Body of pancreas (tissue), 4 donors: Measurements from ENCODE around the gene TMEM270. TPM values are rescaled to one million over a fixed set of nuclear protein-coding genes. Genes with fewer than 3 reads are reported as not detected.

Experiments
- ATAC-seq: fragments of 150-250 bp; one replicate; pipeline ENCODE4 v1.9.1; 2016
- DNase-seq, 4 donors: peaks; one replicate each; pipeline ENCODE4 v3.0.0-alpha.2; 2019
- H3K27ac ChIP-seq, 4 donors: fragments of 200-600 bp; sonication (generic); 1 replicate in 3 of 4; 2 replicates in 1 of 4; pipeline versions ENCODE4 v1.5.1 to v1.6.1; 2016 to 2019; ENCODE audit warnings: mild to moderate bottlenecking in 1 of 4, mixed read lengths in 1 of 4, moderate library complexity in 1 of 4
- H3K27me3 ChIP-seq, 2 donors: fragments of 200-600 bp; sonication (generic); one replicate each; pipeline ENCODE4 v1.6.0; 2016; ENCODE audit warnings: mild to moderate bottlenecking in 1 of 2
- H3K36me3 ChIP-seq, 2 donors: fragments of 200-600 bp; sonication (generic); replicated peaks in 1 of 2; 2 replicates each; pipeline ENCODE4 v1.5.1; 2016; ENCODE audit warnings: low read depth in 2 of 2; ENCODE audit not compliant: insufficient read depth in 1 of 2
- H3K4me1 ChIP-seq: fragments of 200-600 bp; sonication (generic); one replicate; pipeline ENCODE4 v1.6.0; 2016
- H3K4me3 ChIP-seq, 2 donors: fragments of 200-600 bp; sonication (generic); 1 replicate in 1 of 2; 2 replicates in 1 of 2; pipeline ENCODE4 v1.5.1; 2016 to 2019
- H3K9me3 ChIP-seq, 3 donors: fragments of 200-600 bp; sonication (generic); 1 replicate in 2 of 3; 2 replicates in 1 of 3; pipeline ENCODE4 v1.5.1; 2016
- POLR2A ChIP-seq, 3 donors: fragments of 450-650 bp; IDR thresholded peaks; one replicate each; pipeline ENCODE4 v1.6.1; 2016; ENCODE audit warnings: antibody characterized with exemption in 3 of 3, mild to moderate bottlenecking in 2 of 3
- WGBS, 2 donors: methylation state at CpG; one replicate each; pipeline ENCODE4 v1.1.5; 2017; 5-methylcytosine and 5-hydroxymethylcytosine counted together
- intact Hi-C: fragments of 100-400 bp; cut with DNase I; formaldehyde crosslinking; loops from one replicate; pipeline ENCODE4 v1.15.1; 2023
- total RNA-seq, 2 donors: library from RNA; depleted of rRNA; stranded (reverse); fragments of >200 nt; gene quantifications; one replicate each; pipeline ENCODE4 v1.1.0, GENCODE V29; 2016
- TF ChIP-seq, protein P1 (sequence below), 7 experiments: fragments of 450-650 bp in 4 of 7; fragments of 200-600 bp in 3 of 7; sonication (generic) in 3 of 7; IDR thresholded peaks; one replicate each; pipeline ENCODE4 v1.5.1; 2016 to 2019; ENCODE audit warnings: antibody characterized with exemption in 7 of 7

The TMEM270 gene
- total RNA-seq, 2 donors from 2014 or later, result not detected

DNA sequence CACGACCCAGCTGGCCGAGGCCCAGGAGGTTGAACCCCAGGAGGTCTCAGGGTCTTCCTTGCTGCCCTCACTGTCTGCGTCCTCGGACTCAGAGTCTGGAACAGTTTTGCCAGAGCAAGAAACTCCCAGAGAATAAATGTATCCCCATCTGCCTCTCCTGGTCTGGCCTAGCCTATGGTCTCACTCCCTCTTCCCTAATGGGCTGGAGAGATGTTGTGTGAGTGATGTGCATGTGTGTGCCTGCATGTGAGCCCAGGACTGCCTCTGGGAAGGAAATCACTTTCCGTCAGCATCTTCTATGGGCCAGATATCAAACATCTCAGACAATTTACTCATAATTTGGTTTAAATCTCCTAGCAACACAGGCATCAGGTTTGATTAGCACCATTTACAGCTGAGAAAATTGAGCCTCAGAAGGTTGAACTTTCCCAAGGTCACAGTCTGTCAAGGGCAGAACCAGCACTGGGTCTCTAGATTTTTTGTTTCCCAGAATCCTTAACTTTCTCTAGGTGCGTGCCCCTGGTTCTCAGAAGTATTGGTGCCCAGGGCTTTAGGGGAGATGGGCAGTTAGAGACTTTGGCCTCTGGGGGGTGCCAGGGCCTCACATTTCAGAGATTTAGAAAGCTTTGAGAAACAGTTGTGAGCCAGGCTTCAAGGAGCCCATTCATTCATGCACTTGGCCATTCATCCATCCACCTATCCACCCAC lies 4.9 kb downstream of the TMEM270 start:
- TF ChIP-seq, protein P1, sequence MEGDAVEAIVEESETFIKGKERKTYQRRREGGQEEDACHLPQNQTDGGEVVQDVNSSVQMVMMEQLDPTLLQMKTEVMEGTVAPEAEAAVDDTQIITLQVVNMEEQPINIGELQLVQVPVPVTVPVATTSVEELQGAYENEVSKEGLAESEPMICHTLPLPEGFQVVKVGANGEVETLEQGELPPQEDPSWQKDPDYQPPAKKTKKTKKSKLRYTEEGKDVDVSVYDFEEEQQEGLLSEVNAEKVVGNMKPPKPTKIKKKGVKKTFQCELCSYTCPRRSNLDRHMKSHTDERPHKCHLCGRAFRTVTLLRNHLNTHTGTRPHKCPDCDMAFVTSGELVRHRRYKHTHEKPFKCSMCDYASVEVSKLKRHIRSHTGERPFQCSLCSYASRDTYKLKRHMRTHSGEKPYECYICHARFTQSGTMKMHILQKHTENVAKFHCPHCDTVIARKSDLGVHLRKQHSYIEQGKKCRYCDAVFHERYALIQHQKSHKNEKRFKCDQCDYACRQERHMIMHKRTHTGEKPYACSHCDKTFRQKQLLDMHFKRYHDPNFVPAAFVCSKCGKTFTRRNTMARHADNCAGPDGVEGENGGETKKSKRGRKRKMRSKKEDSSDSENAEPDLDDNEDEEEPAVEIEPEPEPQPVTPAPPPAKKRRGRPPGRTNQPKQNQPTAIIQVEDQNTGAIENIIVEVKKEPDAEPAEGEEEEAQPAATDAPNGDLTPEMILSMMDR (IDR thresholded peaks at IDR 0.05), result peak in 6 of 7 experiments; percentile 46 to 72 (median 60)
- TF ChIP-seq POLR2A (IDR thresholded peaks at IDR 0.05), result no peak
- Histone ChIP-seq H3K4me1 (peaks cover 8% of the 10 kb centered on the region), H3K4me3 (no peak overlapping the region), H3K27me3 (no peaks in the 10 kb centered on the region), H3K36me3 (no peaks in the 10 kb centered on the region), H3K27ac (no peak overlapping the region), H3K9me3 (no peaks in the 10 kb centered on the region)
- ATAC-seq (peak; percentile 72), DNase-seq (peak; percentile 47 to 68 (median 53))
- intact Hi-C loops, result loop anchor here (5.0 to 10.0 kb wide), 2 partner anchors 261 to 336 kb away; no protein-coding TSS in a partner anchor
- 59 to 62% methylated on average over 4 to 6 of the region's 6 CpGs for WGBS, 2 donors

DNA sequence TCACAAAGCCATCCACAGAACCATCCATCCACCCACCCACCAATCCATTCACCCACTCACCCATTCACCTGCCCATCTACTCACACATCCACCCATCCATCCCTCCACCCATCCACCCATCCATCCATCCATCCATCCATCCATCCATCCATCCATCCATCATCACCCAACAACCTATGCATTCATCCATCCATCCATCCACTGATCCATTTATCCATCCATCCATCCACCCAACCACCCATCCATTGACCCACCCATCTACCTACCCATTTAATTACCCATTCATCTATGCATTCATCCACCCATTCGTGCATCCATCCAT lies 5.4 kb downstream of the TMEM270 start:
- no peak for ATAC-seq
- H3K36me3 ChIP-seq, result no peaks in the 10 kb centered on the region
- intact Hi-C loops, result loop anchor here (5.0 to 10.0 kb wide), 2 partner anchors 262 to 336 kb away; no protein-coding TSS in a partner anchor
- no peak overlapping the region for H3K27ac ChIP-seq
- TF ChIP-seq POLR2A (IDR thresholded peaks at IDR 0.05), result no peak
- TF ChIP-seq, protein P1 (IDR thresholded peaks at IDR 0.05), result no peak
- H3K4me3 ChIP-seq, result no peak overlapping the region
- DNase-seq, result no peak
- WGBS, 2 donors, result 73 to 76% methylated on average over 1 of the region's 1 CpG
- no peaks in the 10 kb centered on the region for H3K9me3 ChIP-seq
- no peaks in the 10 kb centered on the region for H3K27me3 ChIP-seq
- peaks cover 8% of the 10 kb centered on the region for H3K4me1 ChIP-seq

DNA sequence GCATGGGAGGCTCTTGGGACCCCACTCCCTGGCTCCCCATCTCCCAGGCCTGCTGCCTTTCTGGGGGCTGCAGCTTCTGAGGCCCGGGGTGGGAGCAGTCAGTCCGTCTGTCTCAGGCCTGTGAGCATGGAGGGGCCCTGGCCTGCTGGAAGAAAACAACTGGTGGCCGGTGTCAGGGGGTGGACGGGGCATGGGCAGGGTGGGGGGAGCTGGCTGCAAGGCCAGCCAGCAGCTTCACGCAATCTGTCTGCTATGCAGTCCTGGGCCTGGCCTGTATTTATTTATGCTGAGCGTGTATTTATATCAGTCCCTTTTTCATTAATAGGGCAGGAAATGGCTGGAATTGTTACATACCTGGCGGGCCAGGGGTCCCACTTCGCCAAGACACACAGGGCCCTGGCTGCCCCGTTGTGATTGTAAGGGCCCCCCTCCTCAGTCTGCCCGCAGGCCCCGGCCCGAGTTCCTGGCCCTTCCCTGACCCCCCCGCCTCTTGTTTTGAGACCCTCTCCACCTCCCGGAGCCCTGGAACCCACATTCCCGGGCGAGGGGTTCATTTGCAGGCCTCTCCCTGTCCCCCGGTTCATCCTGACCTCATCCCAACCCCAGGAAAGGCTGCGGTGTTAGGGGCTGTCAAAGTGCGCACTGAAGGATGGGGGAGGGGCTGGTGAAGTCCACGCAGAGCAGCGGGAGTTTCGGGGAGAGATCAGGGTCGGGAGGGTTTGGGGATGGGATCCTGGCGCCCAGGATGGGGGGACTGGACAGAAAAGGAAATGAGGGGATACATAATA lies 8.2 kb downstream of the TMEM270 start:
- ATAC-seq, result no peak
- peaks cover 8% of the 10 kb centered on the region for H3K4me1 ChIP-seq
- DNase-seq, result no peak
- no peaks in the 10 kb centered on the region for H3K9me3 ChIP-seq
- WGBS, 2 donors, result 69 to 74% methylated on average over 12 to 24 of the region's 24 CpGs
- H3K4me3 ChIP-seq, result no peak overlapping the region
- H3K27ac ChIP-seq, result no peak overlapping the region
- no peaks in the 10 kb centered on the region for H3K27me3 ChIP-seq
- H3K36me3 ChIP-seq, result no peaks in the 10 kb centered on the region
- TF ChIP-seq, protein P1 (IDR thresholded peaks at IDR 0.05), result no peak
- no peak for TF ChIP-seq POLR2A (IDR thresholded peaks at IDR 0.05)
- intact Hi-C loops, result loop anchor here (5.0 to 10.0 kb wide), 2 partner anchors 264 to 333 kb away; no protein-coding TSS in a partner anchor

DNA sequence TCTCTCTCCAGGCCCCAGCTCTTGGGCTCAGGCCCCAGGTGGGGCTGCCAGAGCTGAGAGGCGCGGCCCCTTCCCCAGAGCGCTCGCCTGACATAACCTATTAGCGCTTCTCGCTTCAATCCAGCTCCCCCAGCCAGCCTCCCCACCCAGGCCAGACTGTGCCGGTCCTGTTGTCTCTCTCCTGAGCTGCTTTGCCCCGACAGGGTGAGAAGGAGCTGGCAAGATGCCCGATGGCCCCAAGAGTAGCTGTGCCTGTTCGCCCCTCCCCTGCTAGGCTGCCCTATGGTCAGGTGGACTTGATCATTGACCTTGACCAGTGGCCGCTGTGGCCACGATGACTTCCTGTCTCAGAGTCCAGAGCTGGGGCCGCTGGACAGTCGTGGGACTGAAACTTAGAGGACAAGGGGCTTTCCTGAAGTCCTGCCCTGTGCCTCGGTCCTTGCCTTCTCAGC lies 9.1 kb downstream of the TMEM270 start:
- DNase-seq (peak in 2 of 4 donors; percentile 34 to 44), ATAC-seq (no peak)
- 54 to 69% methylated on average over 8 to 15 of the region's 15 CpGs for WGBS, 2 donors
- Histone ChIP-seq H3K36me3 (no peaks in the 10 kb centered on the region), H3K27ac (no peak overlapping the region), H3K4me3 (no peak overlapping the region), H3K4me1 (peaks cover 8% of the 10 kb centered on the region), H3K9me3 (no peaks in the 10 kb centered on the region), H3K27me3 (no peaks in the 10 kb centered on the region)
- intact Hi-C loops, result loop anchor here (10.0 kb wide), 1 partner anchor 155 kb away; the partner anchor contains the start of gene ELN
- TF ChIP-seq, protein P1 (IDR thresholded peaks at IDR 0.05), result no peak
- TF ChIP-seq POLR2A (IDR thresholded peaks at IDR 0.05), result no peak
